HFFc6 (cell line): ENCODE results near the gene ADNP. TPM values are rescaled to one million over a fixed set of nuclear protein-coding genes. Genes with fewer than 3 reads are reported as not detected.

Experiments used
- DNase-seq: peaks from one replicate; pipeline ENCODE4 v3.0.0-alpha.2; 2018
- H3K27ac Mint-ChIP-seq: 2 replicates; pipeline ENCODE4 v1.8.0; 2020; ENCODE audit warnings: mild to moderate bottlenecking, mixed read lengths
- H3K27me3 Mint-ChIP-seq: 2 replicates; pipeline ENCODE4 v1.8.0; 2021; ENCODE audit warnings: mild to moderate bottlenecking, moderate library complexity, mixed read lengths; ENCODE audit not compliant: insufficient read depth
- H3K36me3 Mint-ChIP-seq: 2 replicates; pipeline ENCODE4 v1.8.0; 2021; ENCODE audit warnings: low read depth, mixed read lengths
- H3K4me1 Mint-ChIP-seq: 2 replicates; pipeline ENCODE4 v1.8.0; 2020; ENCODE audit warnings: low read depth, mixed read lengths
- H3K4me3 Mint-ChIP-seq: 2 replicates; pipeline ENCODE4 v1.8.0; 2020; ENCODE audit warnings: mild to moderate bottlenecking, moderate library complexity, mixed read lengths
- H3K9me3 Mint-ChIP-seq: 2 replicates; pipeline ENCODE4 v1.8.0; 2020; ENCODE audit warnings: mild to moderate bottlenecking, mixed read lengths
- total RNA-seq, 6 experiments: library from RNA; stranded (reverse); fragmentation: NEBNext Ultra II Directional; extraction: Animal tissue kit (Norgen Biotek cat#: 25700); gene quantifications; 2 replicates in 1 of 6; 3 replicates in 5 of 6; pipeline ENCODE4 v1.2.3, GENCODE V29; 2021
- TF ChIP-seq, protein P1 (sequence below): fragments of 200-600 bp; sonication (generic); IDR thresholded peaks from 2 replicates; pipeline ENCODE4 v1.5.0; 2021; ENCODE audit warnings: antibody characterized with exemption, mild to moderate bottlenecking

Gene ADNP
- total RNA-seq, 6 experiments from 2014 or later: 56.5 to 68.8 (median 57.3) TPM

DNA sequence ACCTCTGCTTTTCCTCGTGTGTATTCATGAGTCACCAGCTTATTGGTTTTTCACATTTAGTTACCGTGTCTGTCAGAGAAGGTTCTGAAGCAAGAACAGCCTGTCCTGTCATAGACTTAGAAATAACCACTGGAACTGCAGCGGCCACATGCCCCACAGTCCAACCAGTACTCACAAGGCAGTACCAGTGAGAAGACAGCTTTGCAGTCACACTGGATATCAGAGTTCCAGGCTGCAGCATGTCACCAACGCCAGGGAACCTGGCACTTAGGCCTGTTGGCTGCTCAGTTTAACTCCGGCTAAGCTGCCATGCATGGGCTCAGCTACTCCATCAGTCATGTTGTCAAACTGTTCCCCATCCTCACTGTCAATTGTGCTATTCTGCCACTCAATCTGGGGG is 40.1 kb downstream of the ADNP start:
- Mint-ChIP-seq H3K36me3 (peaks cover 57% of the 10 kb centered on the region), H3K27me3 (no peaks in the 10 kb centered on the region; the same call in 1 of the 2 replicates), H3K4me3 (no peak overlapping the region), H3K9me3 (no peaks in the 10 kb centered on the region), H3K27ac (peak overlapping the region; percentile 24; the same call in 1 of the 2 replicates), H3K4me1 (peaks cover 25% of the 10 kb centered on the region)
- TF ChIP-seq, protein P1, sequence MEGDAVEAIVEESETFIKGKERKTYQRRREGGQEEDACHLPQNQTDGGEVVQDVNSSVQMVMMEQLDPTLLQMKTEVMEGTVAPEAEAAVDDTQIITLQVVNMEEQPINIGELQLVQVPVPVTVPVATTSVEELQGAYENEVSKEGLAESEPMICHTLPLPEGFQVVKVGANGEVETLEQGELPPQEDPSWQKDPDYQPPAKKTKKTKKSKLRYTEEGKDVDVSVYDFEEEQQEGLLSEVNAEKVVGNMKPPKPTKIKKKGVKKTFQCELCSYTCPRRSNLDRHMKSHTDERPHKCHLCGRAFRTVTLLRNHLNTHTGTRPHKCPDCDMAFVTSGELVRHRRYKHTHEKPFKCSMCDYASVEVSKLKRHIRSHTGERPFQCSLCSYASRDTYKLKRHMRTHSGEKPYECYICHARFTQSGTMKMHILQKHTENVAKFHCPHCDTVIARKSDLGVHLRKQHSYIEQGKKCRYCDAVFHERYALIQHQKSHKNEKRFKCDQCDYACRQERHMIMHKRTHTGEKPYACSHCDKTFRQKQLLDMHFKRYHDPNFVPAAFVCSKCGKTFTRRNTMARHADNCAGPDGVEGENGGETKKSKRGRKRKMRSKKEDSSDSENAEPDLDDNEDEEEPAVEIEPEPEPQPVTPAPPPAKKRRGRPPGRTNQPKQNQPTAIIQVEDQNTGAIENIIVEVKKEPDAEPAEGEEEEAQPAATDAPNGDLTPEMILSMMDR: no peak
- peak; percentile 29 for DNase-seq

DNA sequence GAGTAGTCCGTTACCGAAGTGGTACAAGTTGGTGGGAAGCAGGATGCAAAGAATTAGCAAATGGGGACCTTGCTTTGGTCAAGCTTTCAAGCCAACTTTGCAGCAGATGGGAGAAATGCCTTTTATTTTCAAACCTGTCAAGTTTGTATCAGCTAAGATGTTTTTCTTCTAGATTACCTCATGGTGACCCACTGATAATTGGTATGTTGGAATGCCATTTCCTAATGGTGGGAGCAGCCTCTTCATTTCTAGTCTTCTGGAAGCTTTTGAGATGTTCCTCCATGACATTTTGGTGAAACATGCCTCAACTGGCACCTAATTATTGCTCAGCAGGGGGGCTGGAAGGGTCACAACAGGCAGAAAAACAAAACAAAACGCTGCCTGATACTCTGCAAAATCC is 43.7 kb downstream of the ADNP start:
- H3K4me3 Mint-ChIP-seq: no peak overlapping the region
- H3K4me1 Mint-ChIP-seq: peaks cover 25% of the 10 kb centered on the region
- H3K27me3 Mint-ChIP-seq: no peaks in the 10 kb centered on the region; the same call in 1 of the 2 replicates
- H3K27ac Mint-ChIP-seq: no peak overlapping the region
- H3K9me3 Mint-ChIP-seq: no peaks in the 10 kb centered on the region
- TF ChIP-seq, protein P1: no peak
- no peak for DNase-seq
- peaks cover 37% of the 10 kb centered on the region for H3K36me3 Mint-ChIP-seq

DNA sequence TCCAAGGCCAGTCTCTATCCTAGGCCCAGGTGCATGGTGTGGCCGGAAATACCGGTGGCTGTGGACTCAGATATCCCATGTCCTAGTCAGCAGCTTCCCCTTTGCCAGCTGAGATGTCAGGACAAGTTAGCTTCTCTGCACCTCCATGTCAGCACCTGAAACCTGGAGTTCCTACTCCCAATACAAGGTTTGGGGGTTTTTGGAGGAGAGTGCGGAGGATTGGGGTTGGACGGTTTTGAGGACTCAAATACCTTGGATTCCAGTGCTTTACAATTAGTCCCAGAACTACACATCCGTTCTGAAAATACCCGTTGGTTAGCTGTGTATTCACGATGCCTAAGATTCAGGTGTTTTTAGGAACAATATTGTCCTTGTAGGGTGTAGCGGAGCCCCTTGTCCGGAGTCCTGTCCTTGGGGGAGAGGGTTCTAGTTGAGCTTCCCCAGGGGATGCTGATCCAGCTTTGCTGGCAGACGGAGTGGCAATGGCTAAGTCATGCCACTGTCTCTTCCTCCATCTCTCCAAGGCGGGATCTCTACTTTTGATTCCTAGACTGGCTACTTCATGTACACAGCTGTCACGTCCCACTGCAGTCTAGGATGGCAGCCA is 45.0 kb downstream of the ADNP start:
- TF ChIP-seq, protein P1: no peak
- Mint-ChIP-seq H3K4me3 (no peak overlapping the region), H3K27ac (no peak overlapping the region), H3K27me3 (no peaks in the 10 kb centered on the region; the same call in 1 of the 2 replicates), H3K4me1 (peaks cover 13% of the 10 kb centered on the region), H3K36me3 (peaks cover 25% of the 10 kb centered on the region; the same call in 1 of the 2 replicates), H3K9me3 (no peaks in the 10 kb centered on the region)
- DNase-seq: no peak

DNA sequence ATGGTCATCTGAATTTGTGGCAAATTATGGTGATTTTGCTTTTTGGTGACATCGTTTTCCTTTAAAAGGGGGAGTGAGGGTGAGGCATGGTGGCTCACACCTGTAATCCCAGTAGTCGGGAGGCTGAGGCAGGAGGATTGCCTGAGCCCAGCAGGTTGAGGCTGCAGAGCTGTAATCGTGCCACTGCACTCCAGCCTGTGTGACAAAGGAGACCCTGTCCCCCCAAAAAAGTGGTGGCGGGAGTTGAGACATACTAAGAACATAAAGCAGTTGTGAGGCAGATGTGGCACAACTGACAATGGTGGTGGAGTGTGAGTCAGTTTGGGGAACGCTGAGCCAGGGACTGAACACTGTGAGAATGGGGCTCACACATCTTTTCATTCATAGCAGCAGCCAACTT is 45.5 kb downstream of the ADNP start:
- H3K4me1 Mint-ChIP-seq: peaks cover 8% of the 10 kb centered on the region
- H3K4me3 Mint-ChIP-seq: no peak overlapping the region
- H3K36me3 Mint-ChIP-seq: peaks cover 22% of the 10 kb centered on the region; the same call in 1 of the 2 replicates
- no peaks in the 10 kb centered on the region for H3K9me3 Mint-ChIP-seq
- no peak overlapping the region for H3K27ac Mint-ChIP-seq
- no peak for DNase-seq
- TF ChIP-seq, protein P1: no peak
- H3K27me3 Mint-ChIP-seq: no peaks in the 10 kb centered on the region; the same call in 1 of the 2 replicates

DNA sequence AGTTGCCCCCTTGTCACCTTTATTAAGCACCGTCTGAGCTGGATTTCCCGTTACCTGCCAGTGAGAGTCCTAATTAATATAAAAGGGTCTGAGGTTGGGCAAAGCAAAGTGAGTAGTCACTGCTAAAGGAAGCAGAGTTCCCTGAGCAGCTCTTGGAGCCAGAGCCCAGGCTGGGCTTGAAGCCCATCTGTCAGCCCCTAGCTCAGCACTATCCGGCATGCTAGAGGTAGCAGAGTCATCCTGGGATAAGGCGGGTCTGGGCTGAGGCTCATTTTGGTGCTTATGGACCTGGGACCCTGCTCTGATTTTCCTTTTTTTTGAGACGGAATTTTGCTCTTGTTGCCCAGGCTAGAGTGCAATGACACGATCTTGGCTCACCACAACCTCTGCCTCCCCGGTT is 46.2 kb downstream of the ADNP start:
- H3K4me1 Mint-ChIP-seq: peaks cover 6% of the 10 kb centered on the region; the same call in 1 of the 2 replicates
- H3K4me3 Mint-ChIP-seq: no peak overlapping the region
- TF ChIP-seq, protein P1: no peak
- H3K36me3 Mint-ChIP-seq: peaks cover 20% of the 10 kb centered on the region; the same call in 1 of the 2 replicates
- no peaks in the 10 kb centered on the region for H3K9me3 Mint-ChIP-seq
- no peak for DNase-seq
- H3K27me3 Mint-ChIP-seq: no peaks in the 10 kb centered on the region; the same call in 1 of the 2 replicates
- no peak overlapping the region for H3K27ac Mint-ChIP-seq
